ENCODE measurements around the gene CNN3.

The CNN3 gene

DNA sequence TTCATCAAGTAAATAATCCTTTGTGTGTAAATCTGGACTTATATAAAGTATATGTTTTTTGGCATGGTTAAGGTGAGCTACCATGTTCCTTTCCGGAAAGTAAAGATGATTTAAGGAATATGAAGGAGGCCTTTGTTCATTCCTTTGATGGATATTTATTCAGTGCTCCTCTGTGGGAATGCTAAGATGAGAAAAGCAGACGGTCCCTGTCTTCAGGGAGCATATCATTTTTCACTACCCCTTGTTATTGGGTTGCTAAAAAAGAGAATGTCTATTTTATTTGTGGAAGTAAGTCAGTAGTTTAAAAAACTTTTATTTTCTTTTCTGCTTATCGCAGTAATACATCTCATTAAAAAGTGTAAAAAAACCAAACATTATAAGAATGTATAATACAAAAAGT, 35.1 kb upstream of the CNN3 start:
- no peak for TF ChIP-seq MYC (IDR thresholded peaks at IDR 0.05; ENCODE audit: low read depth, low read length)
- TF ChIP-seq POLR2A (IDR thresholded peaks at IDR 0.05; ENCODE audit: extremely low read depth, insufficient read length): no peak
- no peak for TF ChIP-seq CTCF (IDR thresholded peaks at IDR 0.05; ENCODE audit: low read depth, low read length)
- no peak for TF ChIP-seq MAX (IDR thresholded peaks at IDR 0.05; ENCODE audit: low read depth, low read length)
- no peak overlapping the region for H3K4me3 ChIP-seq (ENCODE audit: low read depth, low read length)
- DNase-seq (ENCODE audit: low read depth): no peak

GRCh38 chr1:94961582-94961981, 34.7 kb upstream of the CNN3 start:
- no peak for DNase-seq (ENCODE audit: low read depth)
- TF ChIP-seq CTCF (IDR thresholded peaks at IDR 0.05; ENCODE audit: low read depth, low read length): no peak
- no peak overlapping the region for H3K4me3 ChIP-seq (ENCODE audit: low read depth, low read length)

DNA sequence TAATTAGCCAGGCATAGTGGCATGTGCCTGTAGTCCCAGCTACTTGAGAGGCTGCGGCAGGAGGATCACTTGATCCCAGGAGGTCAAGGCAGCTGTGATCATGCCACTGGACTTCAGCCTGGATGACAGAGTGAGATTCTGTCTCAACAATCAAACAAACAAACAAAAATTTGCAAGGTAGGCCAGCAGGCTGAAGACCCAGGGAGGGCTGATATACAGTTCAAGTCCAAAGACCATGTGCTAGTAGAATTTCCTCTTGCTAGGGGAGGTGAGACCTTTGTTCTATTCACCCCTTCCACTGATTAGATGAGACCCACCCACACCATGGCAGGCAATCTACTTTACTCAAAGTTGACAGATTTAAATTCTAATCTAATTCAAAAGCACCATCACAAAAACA, 31.2 kb upstream of the CNN3 start:
- TF ChIP-seq MAX (IDR thresholded peaks at IDR 0.05; ENCODE audit: low read depth, low read length): no peak
- TF ChIP-seq MYC (IDR thresholded peaks at IDR 0.05; ENCODE audit: low read depth, low read length): no peak
- no peak for TF ChIP-seq POLR2A (IDR thresholded peaks at IDR 0.05; ENCODE audit: extremely low read depth, insufficient read length)
- TF ChIP-seq CTCF (IDR thresholded peaks at IDR 0.05; ENCODE audit: low read depth, low read length): no peak
- no peak overlapping the region for H3K4me3 ChIP-seq (ENCODE audit: low read depth, low read length)
- DNase-seq (ENCODE audit: low read depth): no peak

- TF ChIP-seq MYC (IDR thresholded peaks at IDR 0.05; ENCODE audit: low read depth, low read length) (no peak), CTCF (IDR thresholded peaks at IDR 0.05; ENCODE audit: low read depth, low read length) (no peak), POLR2A (IDR thresholded peaks at IDR 0.05; ENCODE audit: extremely low read depth, insufficient read length) (no peak), MAX (IDR thresholded peaks at IDR 0.05; ENCODE audit: low read depth, low read length) (no peak)
- no peak for DNase-seq (ENCODE audit: low read depth)
- no peak overlapping the region for H3K4me3 ChIP-seq (ENCODE audit: low read depth, low read length)
Observed at GRCh38 chr1:94955767-94956632, 29.1 kb upstream of the CNN3 start.

- TF ChIP-seq MYC (IDR thresholded peaks at IDR 0.05; ENCODE audit: low read depth, low read length) (no peak), POLR2A (IDR thresholded peaks at IDR 0.05; ENCODE audit: extremely low read depth, insufficient read length) (no peak), CTCF (IDR thresholded peaks at IDR 0.05; ENCODE audit: low read depth, low read length) (no peak), MAX (IDR thresholded peaks at IDR 0.05; ENCODE audit: low read depth, low read length) (no peak)
- no peak for DNase-seq (ENCODE audit: low read depth)
- H3K4me3 ChIP-seq (ENCODE audit: low read depth, low read length): no peak overlapping the region
Observed at GRCh38 chr1:94954263-94955220, 27.6 kb upstream of the CNN3 start.
